ACC112 (cell line): Measurements from ENCODE around the gene SPDEF.

Source experiments
- H2AFZ ChIP-seq: fragments of 200-600 bp; sonication (generic); one replicate; pipeline ENCODE4 v1.6.0; 2017; ENCODE audit warnings: antibody characterized with exemption, low read length; ENCODE audit not compliant: unreplicated experiment
- H3K27ac ChIP-seq: fragments of 200-600 bp; sonication (generic); 2 replicates; pipeline ENCODE4 v1.5.1; 2014; ENCODE audit warnings: low read depth, mild to moderate bottlenecking, antibody characterized with exemption, low read length, moderate library complexity
- H3K27me3 ChIP-seq: fragments of 200-600 bp; sonication (generic); 2 replicates; pipeline ENCODE4 v1.6.1; 2014; ENCODE audit warnings: mild to moderate bottlenecking, antibody characterized with exemption, low read length, moderate library complexity, mixed read lengths; ENCODE audit not compliant: insufficient read depth
- H3K36me3 ChIP-seq: fragments of 200-600 bp; sonication (generic); 2 replicates; pipeline ENCODE4 v1.6.1; 2016; ENCODE audit warnings: mild to moderate bottlenecking, antibody characterized with exemption, low read length, moderate library complexity, mixed read lengths; ENCODE audit not compliant: insufficient read depth
- H3K4me1 ChIP-seq: fragments of 200-600 bp; sonication (generic); one replicate; pipeline ENCODE4 v1.6.1; 2016; ENCODE audit warnings: low read length, mixed read lengths; ENCODE audit not compliant: insufficient read depth, unreplicated experiment, control insufficient read depth
- H3K4me3 ChIP-seq: fragments of 200-600 bp; sonication (generic); 2 replicates; pipeline ENCODE4 v1.5.1; 2014; ENCODE audit warnings: mild to moderate bottlenecking, low read depth, low read length
- H3K79me2 ChIP-seq: fragments of 200-600 bp; sonication (generic); one replicate; pipeline ENCODE4 v1.6.0; 2016; ENCODE audit warnings: low read length; ENCODE audit not compliant: control insufficient read depth, unreplicated experiment, insufficient read depth

SPDEF gene

DNA sequence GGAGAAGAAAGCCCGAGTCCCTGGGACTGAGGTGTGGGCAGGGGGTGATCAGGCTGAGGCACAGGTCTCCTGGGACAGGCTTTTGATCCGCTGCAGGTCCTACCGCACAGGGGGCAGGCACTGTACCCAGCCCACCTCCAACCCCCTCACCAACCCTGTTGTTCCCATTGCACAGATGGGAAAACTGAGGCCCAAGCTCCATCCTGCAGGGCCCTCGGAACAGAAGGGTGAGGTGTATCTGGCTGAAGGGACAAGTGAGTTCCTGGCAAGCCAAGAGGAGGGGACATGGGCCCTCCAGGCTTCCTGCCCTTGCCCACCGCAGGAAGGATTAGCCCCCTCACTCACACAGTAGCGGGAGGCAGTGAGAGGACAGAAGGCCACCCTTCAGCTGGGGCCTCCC is 16.5 kb upstream of the SPDEF start:
- Histone ChIP-seq H3K27ac (no peak overlapping the region), H3K36me3 (no peaks in the 10 kb centered on the region), H3K79me2 (no peaks in the 10 kb centered on the region), H3K4me1 (no peaks in the 10 kb centered on the region), H2AFZ (no peak overlapping the region), H3K27me3 (no peaks in the 10 kb centered on the region), H3K4me3 (no peak overlapping the region)

- no peak overlapping the region for H3K4me3 ChIP-seq
- no peaks in the 10 kb centered on the region for H3K27me3 ChIP-seq
- H3K4me1 ChIP-seq: no peaks in the 10 kb centered on the region
- H3K27ac ChIP-seq: no peak overlapping the region
- H2AFZ ChIP-seq: no peak overlapping the region
- H3K36me3 ChIP-seq: no peaks in the 10 kb centered on the region
- no peaks in the 10 kb centered on the region for H3K79me2 ChIP-seq
These were observed 15.9 kb upstream of the SPDEF start for GRCh38 chr6:34572021-34572420.

GRCh38 chr6:34571388-34571787 is 15.3 kb upstream of the SPDEF start:
- H3K4me3 ChIP-seq: no peak overlapping the region
- no peak overlapping the region for H2AFZ ChIP-seq
- H3K36me3 ChIP-seq: no peaks in the 10 kb centered on the region
- no peaks in the 10 kb centered on the region for H3K27me3 ChIP-seq
- no peak overlapping the region for H3K27ac ChIP-seq
- no peaks in the 10 kb centered on the region for H3K79me2 ChIP-seq
- H3K4me1 ChIP-seq: no peaks in the 10 kb centered on the region

DNA sequence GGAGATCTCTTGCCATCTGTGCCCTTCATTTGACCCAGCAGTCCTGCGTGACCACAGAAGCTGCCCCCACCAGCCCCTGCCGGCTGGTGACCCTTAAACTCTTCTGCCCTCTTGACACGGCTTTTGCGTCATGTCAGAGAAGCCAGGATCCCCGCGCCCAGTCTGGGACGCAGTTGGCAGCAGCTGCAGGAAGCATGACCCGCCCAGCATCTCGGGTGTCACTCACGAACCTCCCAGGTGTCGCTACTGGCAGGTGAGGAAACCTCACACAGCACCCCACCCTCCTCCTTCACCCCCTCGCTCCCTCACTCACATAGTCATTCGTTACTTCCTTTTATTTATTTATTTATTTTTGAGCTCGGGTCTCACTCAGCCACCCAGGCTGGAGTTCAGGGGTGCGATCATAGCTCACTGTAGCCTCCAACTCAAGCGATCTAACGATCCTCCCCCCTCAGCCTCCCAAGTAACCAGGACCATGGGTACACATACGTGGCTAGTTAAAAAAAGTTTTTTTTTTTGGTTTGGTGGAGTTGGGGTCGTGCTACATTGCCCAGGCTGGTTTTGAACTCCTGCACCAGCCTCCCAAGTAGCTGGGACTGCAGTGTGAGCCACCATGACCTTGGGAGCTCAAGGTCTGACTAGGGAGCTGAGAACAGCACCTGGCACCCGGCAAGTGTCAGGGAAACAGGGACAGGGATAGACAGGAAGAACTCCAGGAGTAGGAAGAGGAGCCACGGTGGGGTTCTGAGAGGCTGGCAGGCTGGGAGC is 14.1 kb upstream of the SPDEF start:
- Histone ChIP-seq H2AFZ (no peak overlapping the region), H3K27ac (no peak overlapping the region), H3K79me2 (no peaks in the 10 kb centered on the region), H3K36me3 (no peaks in the 10 kb centered on the region), H3K27me3 (no peaks in the 10 kb centered on the region), H3K4me1 (no peaks in the 10 kb centered on the region), H3K4me3 (no peak overlapping the region)

DNA sequence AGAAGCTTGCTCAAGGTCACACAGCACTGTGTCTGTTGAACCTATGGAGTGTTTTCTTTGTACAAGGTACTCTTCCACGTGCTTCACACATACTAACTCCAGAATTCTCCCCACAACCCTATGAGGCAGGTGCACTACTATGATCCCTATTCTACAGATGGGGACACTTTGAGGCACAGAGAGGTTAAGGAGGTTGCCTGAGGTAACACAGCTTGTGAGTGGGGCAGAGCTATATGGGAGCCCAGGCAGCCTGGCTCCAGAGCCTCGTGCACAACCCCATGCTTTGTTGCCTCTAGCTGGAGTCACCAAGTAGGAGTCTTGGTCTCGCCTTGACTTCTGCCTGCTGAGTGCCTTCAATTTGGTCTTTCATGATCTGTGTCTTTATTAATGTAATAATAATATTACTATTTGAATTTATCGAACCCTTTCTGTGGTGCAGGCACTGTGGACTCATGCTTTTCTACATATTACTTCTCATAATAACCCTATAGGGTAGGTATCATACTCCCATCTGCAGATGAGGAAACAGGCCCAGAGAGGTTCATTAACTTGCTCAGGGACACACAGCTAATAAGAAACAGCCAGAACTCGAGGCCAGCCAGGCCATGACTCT is 13.3 kb upstream of the SPDEF start:
- no peaks in the 10 kb centered on the region for H3K27me3 ChIP-seq
- no peaks in the 10 kb centered on the region for H3K36me3 ChIP-seq
- no peak overlapping the region for H3K4me3 ChIP-seq
- H3K4me1 ChIP-seq: no peaks in the 10 kb centered on the region
- no peaks in the 10 kb centered on the region for H3K79me2 ChIP-seq
- H3K27ac ChIP-seq: no peak overlapping the region
- H2AFZ ChIP-seq: no peak overlapping the region

DNA sequence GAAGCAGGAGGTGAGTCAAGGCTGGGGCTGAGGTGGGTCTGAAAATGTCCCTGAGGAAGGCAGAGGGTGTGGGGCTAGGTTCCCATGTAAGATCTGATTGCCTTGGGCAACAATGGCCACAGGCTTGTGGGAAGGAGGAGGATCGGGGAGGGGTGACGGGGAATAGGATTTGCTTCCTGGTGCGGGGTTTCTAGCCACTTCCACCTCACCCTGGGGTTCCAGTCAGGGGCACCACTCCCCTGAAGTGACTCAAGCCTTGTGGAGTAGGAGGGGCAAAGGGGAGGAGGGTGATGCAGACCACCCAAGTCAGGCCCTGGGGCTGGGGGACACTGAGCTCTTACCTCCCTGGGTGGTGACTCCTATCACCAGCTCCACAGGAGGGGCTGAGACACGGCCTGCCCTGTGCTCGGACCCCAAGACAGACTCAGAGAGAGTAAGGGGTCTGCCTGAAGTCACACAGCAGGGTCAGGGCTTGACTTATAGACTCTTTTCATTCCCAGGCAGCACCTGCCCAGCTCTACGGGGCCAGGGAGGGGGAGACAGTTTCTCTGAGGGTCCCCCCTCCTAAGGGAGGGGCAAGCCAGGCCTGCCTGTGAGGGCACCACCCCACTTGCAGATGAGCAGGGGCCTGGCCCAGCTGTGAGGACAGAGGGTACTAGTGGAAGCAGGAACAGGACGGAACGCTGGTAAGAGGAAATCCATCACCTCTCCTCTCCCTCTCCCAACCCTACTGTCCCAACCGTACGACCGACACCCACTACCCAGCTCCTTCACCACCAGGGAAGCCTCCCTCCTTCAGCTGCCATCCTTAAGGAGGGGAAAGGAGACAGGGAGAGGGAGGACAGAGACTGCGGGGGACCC is 12.4 kb upstream of the SPDEF start:
- H3K27me3 ChIP-seq: no peaks in the 10 kb centered on the region
- no peak overlapping the region for H3K4me3 ChIP-seq
- H3K36me3 ChIP-seq: no peaks in the 10 kb centered on the region
- no peak overlapping the region for H3K27ac ChIP-seq
- no peaks in the 10 kb centered on the region for H3K79me2 ChIP-seq
- no peaks in the 10 kb centered on the region for H3K4me1 ChIP-seq
- no peak overlapping the region for H2AFZ ChIP-seq

- H3K4me3 ChIP-seq: no peak overlapping the region
- no peaks in the 10 kb centered on the region for H3K79me2 ChIP-seq
- H3K36me3 ChIP-seq: no peaks in the 10 kb centered on the region
- no peaks in the 10 kb centered on the region for H3K27me3 ChIP-seq
- H3K27ac ChIP-seq: no peak overlapping the region
- H2AFZ ChIP-seq: no peak overlapping the region
- no peaks in the 10 kb centered on the region for H3K4me1 ChIP-seq
These were observed 10.9 kb upstream of the SPDEF start for GRCh38 chr6:34566830-34567546.

DNA sequence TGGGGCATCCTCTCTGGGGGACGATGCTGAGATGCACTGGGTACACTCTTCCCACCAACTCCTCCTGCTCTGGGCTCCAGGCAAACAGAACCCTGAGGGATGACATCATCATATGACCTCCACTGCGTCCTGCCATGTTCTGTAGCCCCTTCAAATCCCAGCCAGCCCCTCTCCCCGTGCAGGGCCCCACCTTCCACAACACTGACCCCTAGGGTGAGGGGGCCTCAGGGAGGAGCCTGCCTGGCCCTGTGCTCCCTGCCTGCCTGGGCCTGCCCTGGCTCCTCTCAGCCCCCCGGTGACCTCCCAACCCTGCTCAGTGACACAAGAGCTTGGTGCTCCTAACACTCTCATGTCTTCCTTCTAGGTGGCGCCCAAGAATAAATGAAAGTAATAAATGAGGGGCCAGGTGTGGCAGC is 9.6 kb upstream of the SPDEF start:
- H3K4me3 ChIP-seq: no peak overlapping the region
- peaks cover 5% of the 10 kb centered on the region for H3K4me1 ChIP-seq
- H3K27ac ChIP-seq: no peak overlapping the region
- H3K27me3 ChIP-seq: no peaks in the 10 kb centered on the region
- H3K36me3 ChIP-seq: no peaks in the 10 kb centered on the region
- no peaks in the 10 kb centered on the region for H3K79me2 ChIP-seq
- H2AFZ ChIP-seq: no peak overlapping the region

DNA sequence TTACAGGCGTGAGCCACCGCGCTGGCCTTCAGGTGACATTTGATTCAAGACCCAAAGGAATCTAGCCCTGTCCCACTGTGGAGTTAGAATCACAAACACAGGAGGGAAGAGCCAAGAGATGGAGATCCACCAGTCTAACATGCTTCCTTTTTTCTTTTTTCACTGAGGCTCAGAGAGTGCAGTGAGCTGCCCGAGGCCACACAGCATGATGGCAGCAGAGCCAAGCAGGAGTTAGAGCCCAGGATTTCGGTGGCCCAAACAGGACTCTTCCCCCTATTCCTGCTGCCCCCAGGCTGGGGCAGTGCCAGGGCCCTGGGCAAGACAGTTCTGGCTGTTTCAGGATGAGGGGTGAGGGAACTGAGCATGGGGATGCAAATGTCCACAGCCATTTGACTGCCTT is 8.1 kb upstream of the SPDEF start:
- no peak overlapping the region for H3K27ac ChIP-seq
- peaks cover 6% of the 10 kb centered on the region for H3K4me1 ChIP-seq
- no peak overlapping the region for H2AFZ ChIP-seq
- no peaks in the 10 kb centered on the region for H3K79me2 ChIP-seq
- no peaks in the 10 kb centered on the region for H3K36me3 ChIP-seq
- no peak overlapping the region for H3K4me3 ChIP-seq
- no peaks in the 10 kb centered on the region for H3K27me3 ChIP-seq

GRCh38 chr6:34563513-34563870 is 7.4 kb upstream of the SPDEF start:
- no peaks in the 10 kb centered on the region for H3K79me2 ChIP-seq
- peaks cover 6% of the 10 kb centered on the region for H3K4me1 ChIP-seq
- H3K27ac ChIP-seq: no peak overlapping the region
- H3K27me3 ChIP-seq: no peaks in the 10 kb centered on the region
- no peaks in the 10 kb centered on the region for H3K36me3 ChIP-seq
- no peak overlapping the region for H2AFZ ChIP-seq
- H3K4me3 ChIP-seq: no peak overlapping the region
